Caco-2 (cell line): ENCODE data around the gene CACNA1A. TPM values are rescaled to one million over a fixed set of nuclear protein-coding genes. Genes with fewer than 3 reads are reported as not detected.
"Not testable (repeated sequence)": the region's sequence is repeated elsewhere in the genome, so short reads cannot be mapped to it uniquely, and the experiment has no call there.

Experiments
- BruUV-seq: library from RNA; stranded (reverse); fragments of 400-500 nt; replicated peaks from 2 replicates; lab custom pipeline; 2021; lab: Mats Ljungman, UMichigan
- CTCF ChIA-PET: fragments of 300-600 bp; sonication (Branson Sonifier 250); formaldehyde crosslinking; loops from one replicate; lab custom pipeline; 2022; ENCODE audit warnings: antibody characterized with exemption; lab: Charles Lee
- POLR2A ChIA-PET: fragments of 300-600 bp; sonication (Branson Sonifier 250); formaldehyde crosslinking; loops from one replicate; lab custom pipeline; 2022; ENCODE audit warnings: antibody characterized with exemption; lab: Charles Lee
- DNase-seq, 2 experiments: peaks; one replicate each; pipeline versions ENCODE4 v3.0.0 to v3.0.0-alpha.2; 2020 to 2022
- H3K27me3 ChIP-seq: replicated peaks from 2 replicates; pipeline ENCODE4 v1.6.0; 2011; ENCODE audit warnings: low read length; ENCODE audit not compliant: control insufficient read depth, insufficient read depth
- H3K36me3 ChIP-seq: 2 replicates; pipeline ENCODE4 v1.5.1; 2011; ENCODE audit warnings: low read length; ENCODE audit not compliant: control insufficient read depth, insufficient read depth
- H3K4me1 ChIP-seq: fragments of 250-450 bp; sonication (Bioruptor Pico); 2 replicates; pipeline ENCODE4 v1.5.1; 2020; ENCODE audit warnings: mild to moderate bottlenecking
- H3K4me3 ChIP-seq: 2 replicates; pipeline ENCODE4 v1.5.1; 2011; ENCODE audit warnings: low read depth, mild to moderate bottlenecking, control low read depth, low read length
- H3K9me3 ChIP-seq: fragments of 250-450 bp; sonication (Bioruptor Pico); 2 replicates; pipeline ENCODE4 v1.5.1; 2020; ENCODE audit warnings: mild to moderate bottlenecking, moderate library complexity
- H3K27ac Mint-ChIP-seq: one replicate; pipeline ENCODE4 v1.8.0; 2022; ENCODE audit warnings: mixed read lengths; ENCODE audit not compliant: unreplicated experiment
- H3K27me3 Mint-ChIP-seq: one replicate; pipeline ENCODE4 v1.8.0; 2022; ENCODE audit warnings: mixed read lengths; ENCODE audit not compliant: insufficient read depth, unreplicated experiment
- H3K36me3 Mint-ChIP-seq: one replicate; pipeline ENCODE4 v1.8.0; 2022; ENCODE audit warnings: mild to moderate bottlenecking, mixed read lengths; ENCODE audit not compliant: insufficient read depth, unreplicated experiment
- H3K4me1 Mint-ChIP-seq: one replicate; pipeline ENCODE4 v1.8.0; 2022; ENCODE audit warnings: low read depth, mixed read lengths; ENCODE audit not compliant: unreplicated experiment
- H3K4me3 Mint-ChIP-seq: one replicate; pipeline ENCODE4 v1.8.0; 2022; ENCODE audit warnings: mild to moderate bottlenecking, moderate library complexity, mixed read lengths; ENCODE audit not compliant: unreplicated experiment
- H3K9me3 Mint-ChIP-seq: one replicate; pipeline ENCODE4 v1.8.0; 2022; ENCODE audit warnings: mixed read lengths; ENCODE audit not compliant: unreplicated experiment
- CTCF ChIP-seq, 2 experiments: fragments of 200-600 bp in 1 of 2; IDR thresholded peaks; 1 replicate in 1 of 2; 2 replicates in 1 of 2; pipeline versions ENCODE4 v1.5.1 to v1.8.0; 2011 to 2022; ENCODE audit warnings: antibody characterized with exemption in 1 of 2, control low read depth in 1 of 2, inconsistent platforms in 1 of 2, low read depth in 1 of 2, low read length in 1 of 2, mild to moderate bottlenecking in 1 of 2, moderate library complexity in 1 of 2; ENCODE audit not compliant: insufficient read depth in 1 of 2, severe bottlenecking in 1 of 2, unreplicated experiment in 1 of 2
- intact Hi-C: fragments of 100-400 bp; cut with micrococcal nuclease; formaldehyde crosslinking; loops from one replicate; pipeline ENCODE4 v1.10.0; 2022; ENCODE audit not compliant: unreplicated experiment
- total RNA-seq: library from RNA; stranded (reverse); gene quantifications from 2 replicates; pipeline ENCODE4 v1.2.3, GENCODE V29; 2022

Gene CACNA1A
- total RNA-seq, 1 experiment from 2014 or later, result not detected

GRCh38 chr19:13537454-13537853, 31.2 kb upstream of the CACNA1A start:
- Histone ChIP-seq H3K36me3 (no peaks in the 10 kb centered on the region), H3K9me3 (no peaks in the 10 kb centered on the region), H3K4me3 (no peak overlapping the region), H3K4me1 (no peaks in the 10 kb centered on the region), H3K27me3 (no peaks in the 10 kb centered on the region)
- H3K36me3 Mint-ChIP-seq, result no peaks in the 10 kb centered on the region
- BruUV-seq, result no TSS peak
- intact Hi-C loops, result no loop called here
- H3K4me1 Mint-ChIP-seq, result no peaks in the 10 kb centered on the region
- ChIA-PET CTCF (no interaction called here), POLR2A (no interaction called here)
- DNase-seq, result peak in 1 of 2 experiments; percentile 32
- no peak overlapping the region for H3K27ac Mint-ChIP-seq
- no peaks in the 10 kb centered on the region for H3K9me3 Mint-ChIP-seq
- no peak for TF ChIP-seq CTCF (IDR thresholded peaks at IDR 0.05; ENCODE audit: insufficient read depth in 1 of 2, low read depth in 1 of 2, low read length in 1 of 2, severe bottlenecking in 1 of 2, unreplicated experiment in 1 of 2)
- no peak overlapping the region for H3K4me3 Mint-ChIP-seq
- peaks cover 10% of the 10 kb centered on the region for H3K27me3 Mint-ChIP-seq

GRCh38 chr19:13530720-13531119, 24.4 kb upstream of the CACNA1A start:
- no TSS peak for BruUV-seq
- POLR2A ChIA-PET, result no interaction called here
- CTCF ChIA-PET, result no interaction called here

GRCh38 chr19:13529721-13530120, 23.4 kb upstream of the CACNA1A start:
- H3K36me3 ChIP-seq, H3K4me3 ChIP-seq, CTCF ChIA-PET, H3K9me3 ChIP-seq, H3K9me3 Mint-ChIP-seq, H3K4me1 Mint-ChIP-seq, DNase-seq, intact Hi-C loops, H3K4me3 Mint-ChIP-seq, H3K4me1 ChIP-seq, H3K27ac Mint-ChIP-seq, POLR2A ChIA-PET, BruUV-seq, H3K27me3 ChIP-seq, H3K36me3 Mint-ChIP-seq, H3K27me3 Mint-ChIP-seq: not testable (repeated sequence)

More at GRCh38 chr19:13530720-13531119, 24.4 kb upstream of the CACNA1A start:
- Histone ChIP-seq H3K36me3 (no peaks in the 10 kb centered on the region), H3K9me3 (no peaks in the 10 kb centered on the region), H3K4me1 (no peaks in the 10 kb centered on the region), H3K27me3 (no peaks in the 10 kb centered on the region), H3K4me3 (no peak overlapping the region)
- Mint-ChIP-seq H3K9me3 (peaks cover 10% of the 10 kb centered on the region), H3K27ac (no peak overlapping the region), H3K4me1 (no peaks in the 10 kb centered on the region), H3K4me3 (no peak overlapping the region), H3K36me3 (no peaks in the 10 kb centered on the region), H3K27me3 (peaks cover 2% of the 10 kb centered on the region)
- TF ChIP-seq CTCF (IDR thresholded peaks at IDR 0.05; ENCODE audit: insufficient read depth in 1 of 2, low read depth in 1 of 2, low read length in 1 of 2, severe bottlenecking in 1 of 2, unreplicated experiment in 1 of 2), result no peak
- DNase-seq, result no peak
- intact Hi-C loops, result no loop called here

- Mint-ChIP-seq H3K9me3 (peaks cover 15% of the 10 kb centered on the region), H3K36me3 (no peaks in the 10 kb centered on the region), H3K27me3 (peaks cover 2% of the 10 kb centered on the region), H3K4me1 (no peaks in the 10 kb centered on the region), H3K27ac (no peak overlapping the region), H3K4me3 (no peak overlapping the region)
- no TSS peak for BruUV-seq
- no peak overlapping the region for H3K4me3 ChIP-seq
- ChIA-PET POLR2A (no interaction called here), CTCF (no interaction called here)
- no peaks in the 10 kb centered on the region for H3K4me1 ChIP-seq
- no peaks in the 10 kb centered on the region for H3K36me3 ChIP-seq
- TF ChIP-seq CTCF (IDR thresholded peaks at IDR 0.05; ENCODE audit: insufficient read depth in 1 of 2, low read depth in 1 of 2, low read length in 1 of 2, severe bottlenecking in 1 of 2, unreplicated experiment in 1 of 2), result no peak
- intact Hi-C loops, result no loop called here
- DNase-seq, result peak in 1 of 2 experiments; percentile 3
- no peaks in the 10 kb centered on the region; the same call in 1 of the 2 replicates for H3K9me3 ChIP-seq
- no peaks in the 10 kb centered on the region for H3K27me3 ChIP-seq
Observed at GRCh38 chr19:13526552-13526951, 20.3 kb upstream of the CACNA1A start.
